Caco-2 (cell line): Measurements from ENCODE around the gene HCRTR1. TPM values are rescaled to one million over a fixed set of nuclear protein-coding genes. Genes with fewer than 3 reads are reported as not detected.
A peak's percentile ranks its signal among the peaks of the same experiment; 100 is the strongest.

Experiments used
- Bru-seq: library from RNA; stranded (reverse); fragments of 400-500 nt; gene quantifications from one replicate; lab custom pipeline; 2021; lab: Mats Ljungman, UMichigan
- BruChase-seq, 2 experiments: library from RNA; stranded (reverse); fragments of 400-500 nt; gene quantifications; one replicate each; lab custom pipeline; 2021; lab: Mats Ljungman, UMichigan
- BruUV-seq: library from RNA; stranded (reverse); fragments of 400-500 nt; replicated peaks from 2 replicates; lab custom pipeline; 2021; lab: Mats Ljungman, UMichigan
- CTCF ChIA-PET: fragments of 300-600 bp; sonication (Branson Sonifier 250); formaldehyde crosslinking; loops from one replicate; lab custom pipeline; 2022; ENCODE audit warnings: antibody characterized with exemption; lab: Charles Lee
- POLR2A ChIA-PET: fragments of 300-600 bp; sonication (Branson Sonifier 250); formaldehyde crosslinking; loops from one replicate; lab custom pipeline; 2022; ENCODE audit warnings: antibody characterized with exemption; lab: Charles Lee
- DNase-seq, 2 experiments: peaks; one replicate each; pipeline versions ENCODE4 v3.0.0 to v3.0.0-alpha.2; 2020 to 2022
- H3K27me3 ChIP-seq: replicated peaks from 2 replicates; pipeline ENCODE4 v1.6.0; 2011; ENCODE audit warnings: low read length; ENCODE audit not compliant: control insufficient read depth, insufficient read depth
- H3K36me3 ChIP-seq: 2 replicates; pipeline ENCODE4 v1.5.1; 2011; ENCODE audit warnings: low read length; ENCODE audit not compliant: control insufficient read depth, insufficient read depth
- H3K4me1 ChIP-seq: fragments of 250-450 bp; sonication (Bioruptor Pico); 2 replicates; pipeline ENCODE4 v1.5.1; 2020; ENCODE audit warnings: mild to moderate bottlenecking
- H3K4me3 ChIP-seq: 2 replicates; pipeline ENCODE4 v1.5.1; 2011; ENCODE audit warnings: low read depth, mild to moderate bottlenecking, control low read depth, low read length
- H3K9me3 ChIP-seq: fragments of 250-450 bp; sonication (Bioruptor Pico); 2 replicates; pipeline ENCODE4 v1.5.1; 2020; ENCODE audit warnings: mild to moderate bottlenecking, moderate library complexity
- H3K27ac Mint-ChIP-seq: one replicate; pipeline ENCODE4 v1.8.0; 2022; ENCODE audit warnings: mixed read lengths; ENCODE audit not compliant: unreplicated experiment
- H3K27me3 Mint-ChIP-seq: one replicate; pipeline ENCODE4 v1.8.0; 2022; ENCODE audit warnings: mixed read lengths; ENCODE audit not compliant: insufficient read depth, unreplicated experiment
- H3K36me3 Mint-ChIP-seq: one replicate; pipeline ENCODE4 v1.8.0; 2022; ENCODE audit warnings: mild to moderate bottlenecking, mixed read lengths; ENCODE audit not compliant: insufficient read depth, unreplicated experiment
- H3K4me1 Mint-ChIP-seq: one replicate; pipeline ENCODE4 v1.8.0; 2022; ENCODE audit warnings: low read depth, mixed read lengths; ENCODE audit not compliant: unreplicated experiment
- H3K4me3 Mint-ChIP-seq: one replicate; pipeline ENCODE4 v1.8.0; 2022; ENCODE audit warnings: mild to moderate bottlenecking, moderate library complexity, mixed read lengths; ENCODE audit not compliant: unreplicated experiment
- H3K9me3 Mint-ChIP-seq: one replicate; pipeline ENCODE4 v1.8.0; 2022; ENCODE audit warnings: mixed read lengths; ENCODE audit not compliant: unreplicated experiment
- CTCF ChIP-seq, 2 experiments: fragments of 200-600 bp in 1 of 2; IDR thresholded peaks; 1 replicate in 1 of 2; 2 replicates in 1 of 2; pipeline versions ENCODE4 v1.5.1 to v1.8.0; 2011 to 2022; ENCODE audit warnings: antibody characterized with exemption in 1 of 2, control low read depth in 1 of 2, inconsistent platforms in 1 of 2, low read depth in 1 of 2, low read length in 1 of 2, mild to moderate bottlenecking in 1 of 2, moderate library complexity in 1 of 2; ENCODE audit not compliant: insufficient read depth in 1 of 2, severe bottlenecking in 1 of 2, unreplicated experiment in 1 of 2
- intact Hi-C: fragments of 100-400 bp; cut with micrococcal nuclease; formaldehyde crosslinking; loops from one replicate; pipeline ENCODE4 v1.10.0; 2022; ENCODE audit not compliant: unreplicated experiment
- long read RNA-seq: library from polyadenylated mRNA; stranded (forward); transcript quantifications from one replicate; pipeline ENCODE4 v2.0.0, GENCODE V29; 2022
- total RNA-seq: library from RNA; stranded (reverse); gene quantifications from 2 replicates; pipeline ENCODE4 v1.2.3, GENCODE V29; 2022

HCRTR1 gene
- not detected in 2 replicates for total RNA-seq
- percentile 13 among the genes with signal in this experiment for Bru-seq, nascent RNA
- percentile 9 among the genes with signal in this experiment for BruChase-seq, experiment 1, labeled RNA remaining after a 2-hour chase
- not detected for BruChase-seq, experiment 2, labeled RNA remaining after a 6-hour chase
- long read RNA-seq, result 0 reads

GRCh38 chr1:31617218-31617915 lies at the start of gene HCRTR1:
Gene HCRTR1 (plus strand): TSS chr1:31617689. CDS start chr1:31619193, 1,504 bp downstream.
- H3K4me1 ChIP-seq, result no peaks in the 10 kb centered on the region
- Mint-ChIP-seq H3K4me1 (peaks cover 5% of the 10 kb centered on the region), H3K27ac (no peak within 1 kb of the TSS), H3K27me3 (no peaks in the 10 kb centered on the region), H3K36me3 (no peaks in the 10 kb centered on the region), H3K9me3 (no peaks in the 10 kb centered on the region), H3K4me3 (peak within 1 kb of the TSS; percentile 87)
- no TSS peak for BruUV-seq
- H3K9me3 ChIP-seq, result no peaks in the 10 kb centered on the region
- TF ChIP-seq CTCF (IDR thresholded peaks at IDR 0.05; ENCODE audit: insufficient read depth in 1 of 2, low read depth in 1 of 2, low read length in 1 of 2, severe bottlenecking in 1 of 2, unreplicated experiment in 1 of 2), result no peak
- H3K4me3 ChIP-seq, result peak within 1 kb of the TSS; percentile 59
- H3K36me3 ChIP-seq, result no peaks in the 10 kb centered on the region
- H3K27me3 ChIP-seq, result no peaks in the 10 kb centered on the region
- ChIA-PET POLR2A (no interaction called here), CTCF (interaction anchor here (1.0 kb wide), 2 partner anchors 28 to 44 kb away, joined by 3 to 8 read pairs; partner anchors contain the start of gene PEF1)
- DNase-seq, result no peak
- intact Hi-C loops, result no loop called here

GRCh38 chr1:31567956-31568570 lies 49.4 kb upstream of the HCRTR1 start:
- intact Hi-C loops, result no loop called here
- ChIA-PET CTCF (no interaction called here), POLR2A (no interaction called here)
- no peak overlapping the region for H3K4me3 Mint-ChIP-seq
- no peaks in the 10 kb centered on the region for H3K27me3 Mint-ChIP-seq
- no peaks in the 10 kb centered on the region for H3K27me3 ChIP-seq
- H3K9me3 Mint-ChIP-seq, result no peaks in the 10 kb centered on the region
- peaks cover 18% of the 10 kb centered on the region for H3K4me1 Mint-ChIP-seq
- DNase-seq, result no peak
- H3K36me3 Mint-ChIP-seq, result peaks cover 8% of the 10 kb centered on the region
- no peaks in the 10 kb centered on the region for H3K9me3 ChIP-seq
- no peak overlapping the region for H3K27ac Mint-ChIP-seq
- peaks cover 40% of the 10 kb centered on the region for H3K4me1 ChIP-seq
- no peaks in the 10 kb centered on the region for H3K36me3 ChIP-seq
- TF ChIP-seq CTCF (IDR thresholded peaks at IDR 0.05; ENCODE audit: insufficient read depth in 1 of 2, low read depth in 1 of 2, low read length in 1 of 2, severe bottlenecking in 1 of 2, unreplicated experiment in 1 of 2), result no peak
- no TSS peak for BruUV-seq
- H3K4me3 ChIP-seq, result no peak overlapping the region

GRCh38 chr1:31568895-31569595 lies 48.4 kb upstream of the HCRTR1 start:
- Mint-ChIP-seq H3K36me3 (peaks cover 4% of the 10 kb centered on the region), H3K4me1 (peaks cover 17% of the 10 kb centered on the region), H3K4me3 (no peak overlapping the region), H3K9me3 (no peaks in the 10 kb centered on the region), H3K27ac (no peak overlapping the region), H3K27me3 (no peaks in the 10 kb centered on the region)
- H3K36me3 ChIP-seq, result no peaks in the 10 kb centered on the region
- ChIA-PET CTCF (no interaction called here), POLR2A (no interaction called here)
- H3K4me1 ChIP-seq, result peaks cover 40% of the 10 kb centered on the region
- intact Hi-C loops, result no loop called here
- TF ChIP-seq CTCF (IDR thresholded peaks at IDR 0.05; ENCODE audit: insufficient read depth in 1 of 2, low read depth in 1 of 2, low read length in 1 of 2, severe bottlenecking in 1 of 2, unreplicated experiment in 1 of 2), result no peak
- no peaks in the 10 kb centered on the region for H3K9me3 ChIP-seq
- no peaks in the 10 kb centered on the region for H3K27me3 ChIP-seq
- no TSS peak for BruUV-seq
- H3K4me3 ChIP-seq, result no peak overlapping the region
- DNase-seq, result no peak
